IPS DF 19.7 (cell line): ENCODE data around the gene CPNE5.

Experiments used
- DNase-seq: peaks from one replicate; pipeline ENCODE4 v3.0.0-alpha.2; 2013; ENCODE audit warnings: low read depth, low spot score

Gene CPNE5

DNA sequence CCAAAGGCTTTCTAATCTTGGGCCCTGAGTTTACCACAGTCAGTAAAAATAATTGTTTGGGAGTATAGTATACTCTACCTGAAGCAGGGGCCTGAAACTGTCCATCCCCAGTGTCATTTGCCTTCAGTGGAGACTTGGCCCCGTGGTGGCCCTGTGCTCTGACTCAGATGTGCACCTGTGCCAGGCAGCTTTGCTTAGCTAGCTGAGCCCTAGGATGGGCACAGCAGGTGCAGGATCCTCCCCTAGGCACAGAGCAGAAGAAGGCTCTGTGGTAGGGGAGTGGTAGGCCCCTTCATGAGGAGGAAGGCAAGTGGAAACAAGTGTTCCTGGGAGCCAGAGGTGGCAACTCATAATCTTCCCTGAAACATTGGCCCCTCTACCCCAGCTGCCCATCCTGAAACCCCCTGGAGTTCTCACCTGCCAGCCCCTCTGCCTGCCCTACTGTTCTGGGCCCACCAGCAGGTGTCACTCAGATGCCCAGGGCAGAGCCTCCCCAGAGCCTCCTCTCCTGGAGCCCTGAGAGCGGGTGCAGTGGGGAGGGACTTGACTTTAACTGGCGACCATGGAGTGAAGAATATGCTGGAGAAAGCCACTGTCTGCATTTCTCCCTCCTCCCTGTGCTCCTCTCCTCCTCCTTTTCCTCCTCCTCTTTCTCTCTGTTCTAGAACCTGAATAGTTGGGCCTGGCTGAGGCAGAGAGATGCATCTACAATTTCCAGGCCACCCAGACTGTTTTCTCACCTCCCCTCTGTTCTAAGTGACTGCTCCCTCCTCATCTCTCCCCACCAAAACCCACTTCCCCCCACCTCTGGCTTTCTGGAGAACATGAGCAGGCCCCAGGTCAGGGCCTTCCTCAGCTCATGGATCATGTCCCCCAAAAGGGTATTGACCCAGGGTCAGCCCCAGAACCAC lies 2.9 kb downstream of the CPNE5 start:
- DNase-seq = no peak

DNA sequence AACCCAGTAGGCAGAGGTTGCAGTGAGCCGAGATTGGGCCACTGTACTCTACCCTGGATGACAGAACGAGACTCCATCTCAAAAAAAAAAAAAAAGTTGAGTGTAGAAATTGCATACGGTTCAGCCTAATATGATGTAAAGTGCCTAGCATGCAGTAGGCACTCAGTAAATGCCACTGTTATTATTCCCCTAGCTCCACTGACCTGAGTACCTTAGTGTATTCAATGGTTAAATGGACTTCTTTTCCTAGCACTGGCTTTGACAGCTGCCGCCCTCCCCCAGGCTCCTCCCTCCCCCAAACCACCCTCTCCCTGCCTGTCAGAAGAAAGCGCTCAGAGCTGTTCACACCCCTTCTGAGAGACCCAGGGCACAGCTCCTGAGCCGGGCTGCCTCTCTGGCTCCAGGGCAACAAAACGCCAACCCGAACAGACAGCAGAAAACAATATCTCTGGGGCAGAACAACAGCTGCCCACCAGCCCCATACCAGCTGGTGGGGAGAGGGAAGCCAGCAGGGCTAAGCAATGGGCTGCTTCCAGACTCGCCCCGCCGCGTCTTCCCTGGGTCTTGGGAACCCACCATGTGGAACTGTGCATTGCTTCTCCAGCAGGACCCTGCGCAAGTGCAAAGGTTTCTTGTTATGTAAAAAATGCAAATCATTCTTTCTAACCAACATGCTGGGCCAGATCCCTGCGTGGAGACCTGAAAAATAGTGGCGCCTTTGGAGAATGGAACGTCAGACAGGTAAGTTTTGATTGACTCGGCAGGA lies 4.5 kb downstream of the CPNE5 start:
- DNase-seq = no peak

DNA sequence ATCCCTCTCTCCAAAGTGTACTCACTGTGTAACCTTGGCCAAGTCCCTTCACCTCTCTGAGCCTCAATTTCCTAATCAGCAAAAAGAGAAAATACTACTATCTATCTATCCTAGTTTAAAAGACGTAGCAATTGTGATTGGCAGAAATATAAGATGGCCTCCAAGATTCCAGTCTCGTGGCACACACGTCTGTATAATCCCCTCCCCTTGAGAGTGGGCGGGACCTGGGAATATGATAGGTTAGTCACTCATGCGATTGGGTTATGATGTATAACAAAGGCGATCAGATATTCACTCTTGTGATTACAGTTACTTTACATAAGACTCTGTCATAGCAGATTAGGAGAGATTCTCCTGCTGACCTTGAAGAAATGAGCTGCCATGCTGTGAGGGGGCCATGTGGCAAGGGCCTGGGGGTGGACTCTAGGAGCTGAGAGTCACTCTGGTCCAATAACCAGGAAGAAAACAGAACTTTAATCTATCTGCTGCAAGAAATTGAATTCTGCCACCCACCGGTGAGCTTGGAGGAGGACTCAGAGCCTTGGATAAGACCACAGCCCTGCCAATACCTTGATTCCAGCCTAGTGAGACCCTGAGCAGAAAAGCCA lies 6.0 kb downstream of the CPNE5 start:
- no peak for DNase-seq

DNA sequence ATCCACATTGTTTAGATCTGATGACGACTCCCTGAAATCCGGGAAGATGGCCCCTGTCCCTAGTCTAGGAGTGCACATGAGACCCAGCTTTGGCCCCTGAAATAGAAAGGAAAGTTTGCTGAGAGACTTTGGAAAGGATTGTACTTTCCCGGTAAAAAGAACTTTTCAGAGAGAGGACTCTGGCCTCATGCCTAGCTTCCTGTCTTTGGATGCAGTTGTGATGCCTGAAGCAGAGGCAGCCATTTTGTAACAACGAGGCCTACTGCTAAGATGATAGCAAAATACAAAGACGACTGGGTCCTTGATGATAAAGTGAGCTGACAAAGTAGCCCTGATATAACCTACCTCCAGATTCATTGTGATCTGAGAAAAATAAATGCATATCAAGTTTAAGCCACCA lies 6.9 kb downstream of the CPNE5 start:
- no peak for DNase-seq

DNA sequence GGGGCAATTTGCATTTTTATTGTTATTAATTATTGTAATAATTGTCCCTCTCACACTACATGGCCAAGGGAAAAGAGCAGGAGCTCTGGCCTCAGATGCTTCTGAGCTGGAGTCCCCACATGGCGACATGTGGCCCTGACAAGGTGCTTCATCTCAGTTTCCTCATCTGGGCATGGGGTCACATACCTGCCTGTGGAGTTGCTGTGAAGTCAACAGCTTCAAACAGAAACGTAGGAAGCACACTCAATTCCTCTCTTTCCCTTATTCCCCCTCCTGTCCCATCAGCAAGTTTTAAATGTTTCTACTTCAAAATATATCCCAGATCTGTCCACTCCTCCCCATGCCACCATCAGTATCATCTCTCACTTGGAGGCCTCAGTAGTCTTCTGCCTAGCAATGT lies 8.7 kb downstream of the CPNE5 start:
- DNase-seq = no peak

DNA sequence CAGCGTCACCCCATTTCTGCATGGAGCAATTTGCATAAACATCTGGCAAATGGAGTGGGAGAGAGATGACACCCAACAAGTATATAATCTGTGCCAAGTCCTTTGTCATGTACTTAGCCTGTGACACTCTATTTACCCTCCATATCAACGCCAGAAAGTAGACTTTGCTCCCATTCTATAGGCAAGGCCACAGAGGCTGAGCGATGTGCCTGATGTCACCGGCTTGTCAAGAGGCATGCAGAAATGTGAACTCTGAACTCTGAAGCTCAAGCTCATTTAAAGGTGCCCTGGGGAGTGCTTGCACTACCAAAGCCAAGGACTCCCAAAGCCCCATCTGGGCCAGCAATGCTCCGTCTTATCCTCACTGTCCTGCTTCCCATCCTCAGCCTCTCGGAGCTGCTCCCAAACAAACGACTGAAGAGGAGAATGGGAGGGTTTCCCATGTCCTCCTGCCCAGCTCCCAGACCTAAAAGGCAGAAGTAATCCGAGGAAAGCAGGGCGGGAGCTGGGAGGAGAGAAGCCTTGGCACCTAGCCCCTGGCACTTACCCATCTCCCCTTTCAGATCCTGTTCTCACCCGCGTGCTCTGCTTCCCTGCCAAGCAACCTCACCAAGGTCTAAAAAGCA lies 9.2 kb downstream of the CPNE5 start:
- DNase-seq = no peak

DNA sequence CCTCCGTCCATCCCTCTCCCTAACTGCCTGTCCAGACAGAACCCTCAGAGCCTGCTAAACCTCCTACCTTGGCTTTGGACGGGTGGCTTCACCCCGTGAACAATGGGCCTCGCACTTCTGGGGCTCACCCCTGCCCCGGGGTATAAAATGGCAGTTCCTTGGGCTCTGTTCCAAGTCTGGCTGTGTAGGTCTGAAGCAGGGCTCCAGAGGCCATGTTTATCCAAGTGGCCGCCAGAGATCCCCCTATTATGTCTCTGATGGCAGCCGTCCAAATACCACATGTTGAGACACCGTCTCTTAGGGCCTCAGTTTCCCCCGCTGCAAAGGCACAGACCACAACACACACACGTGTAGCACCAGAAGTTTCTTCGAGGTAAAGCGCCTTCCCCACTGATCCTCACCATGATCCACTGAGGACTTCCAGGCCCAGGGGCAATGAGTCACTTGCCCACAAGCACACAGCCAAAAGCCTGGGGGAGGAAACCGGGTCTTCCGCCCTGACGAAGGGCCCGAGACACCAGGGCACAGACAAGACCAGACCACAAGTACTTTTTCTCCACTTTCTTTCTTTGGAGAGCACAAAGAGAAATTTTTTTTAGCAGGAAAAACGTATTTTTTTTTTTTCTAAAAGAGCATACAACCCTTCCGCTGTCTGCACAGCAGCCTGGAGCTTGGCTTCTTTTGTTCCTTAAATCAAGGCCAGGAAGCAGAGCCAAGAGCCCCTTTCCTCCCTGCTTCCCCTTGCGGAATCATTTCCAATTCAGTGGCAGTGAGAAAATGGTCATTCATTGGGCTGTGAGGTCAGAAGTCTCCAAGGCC lies 11.8 kb downstream of the CPNE5 start:
- DNase-seq = no peak

DNA sequence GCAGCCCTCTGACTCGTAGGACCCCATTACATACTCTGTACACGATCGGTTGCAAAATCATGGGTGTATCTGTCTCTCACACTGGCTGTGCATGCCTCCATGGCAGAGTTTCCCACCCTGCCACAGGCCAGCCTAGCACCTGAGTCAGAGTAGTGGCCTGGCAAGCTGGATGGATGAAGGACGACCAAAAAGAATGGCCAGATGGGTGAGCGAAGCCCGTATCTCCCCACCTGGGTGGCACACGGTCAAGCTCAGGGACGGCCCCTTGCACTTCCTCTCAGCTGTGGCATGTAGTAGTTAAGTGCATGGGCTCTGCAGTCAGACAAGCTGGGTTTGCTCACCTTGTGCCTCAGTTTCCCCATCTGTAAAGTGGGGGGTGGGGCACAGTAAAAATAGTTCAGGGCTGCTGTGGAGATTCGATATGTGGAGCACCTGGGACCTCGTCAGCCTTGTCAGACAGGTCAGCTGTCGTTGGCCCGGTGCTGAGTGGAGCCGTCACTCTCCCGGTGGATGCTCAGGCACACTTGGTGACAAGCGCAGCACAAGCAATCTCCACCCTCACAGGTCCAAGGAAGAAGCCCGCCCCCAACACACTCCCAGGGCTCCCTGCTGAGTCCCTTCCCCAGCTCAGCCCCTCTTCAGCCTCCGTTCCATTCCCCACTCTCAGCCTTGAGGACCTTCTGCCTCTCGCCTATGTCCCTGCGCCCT lies 12.6 kb downstream of the CPNE5 start:
- DNase-seq = no peak

DNA sequence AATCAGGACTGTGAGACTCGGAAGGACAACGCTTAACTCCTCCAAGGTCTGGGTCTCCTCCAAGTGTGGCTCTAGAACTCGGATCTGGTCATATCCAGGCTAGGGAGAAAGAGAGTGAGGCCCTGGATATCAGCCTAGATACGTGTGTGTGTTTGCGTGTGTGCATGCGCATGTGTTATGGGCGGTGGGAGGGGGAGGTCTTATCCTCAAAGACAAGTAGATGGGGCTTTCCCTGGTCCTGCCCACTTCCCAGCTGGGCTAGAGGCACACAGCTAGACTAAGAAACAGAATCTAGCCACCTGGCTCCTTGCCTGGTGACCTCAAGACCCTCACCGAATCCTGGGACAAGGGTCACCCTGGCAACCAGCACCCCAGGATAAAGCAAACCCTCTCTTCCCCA lies 13.2 kb downstream of the CPNE5 start:
- DNase-seq = no peak

DNA sequence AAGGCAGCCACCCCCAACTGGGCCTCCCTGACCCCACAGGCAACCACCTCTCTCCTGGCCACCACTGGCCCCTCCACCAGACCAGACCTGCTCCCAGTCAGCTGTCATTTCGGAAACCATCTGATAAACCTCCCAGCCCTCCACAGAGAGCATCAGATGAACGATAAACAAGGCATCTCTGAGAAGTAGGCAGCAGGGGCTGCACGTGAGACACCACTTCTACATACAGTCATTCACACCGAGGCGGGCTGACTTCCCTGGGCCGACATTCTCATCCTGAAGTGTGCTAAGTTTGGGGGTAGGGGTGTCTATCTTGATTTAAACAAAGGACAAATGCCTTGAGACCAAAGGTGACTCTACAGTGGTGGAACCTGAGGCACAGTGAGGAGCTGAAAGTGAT lies 13.8 kb downstream of the CPNE5 start:
- DNase-seq = no peak

DNA sequence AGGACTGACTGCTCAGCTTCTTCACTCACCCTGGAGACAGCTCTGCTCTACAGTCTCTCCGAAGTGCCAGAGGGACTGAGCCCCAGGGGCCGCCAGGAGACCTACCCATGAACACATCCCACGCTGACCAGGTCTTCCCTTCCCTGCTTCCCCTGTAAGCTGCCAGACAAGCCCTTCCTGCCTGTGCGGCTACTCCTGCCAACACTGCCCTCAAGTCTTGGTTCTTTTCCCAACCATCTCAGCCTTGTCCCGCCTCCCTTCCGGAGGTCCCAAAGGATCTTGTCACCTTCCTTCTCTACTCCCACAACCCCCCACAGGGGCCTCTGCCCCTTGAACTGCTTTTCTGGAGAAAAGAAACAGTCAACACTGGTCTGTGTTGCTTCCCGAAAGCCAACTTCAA lies 15.0 kb downstream of the CPNE5 start:
- DNase-seq = no peak

DNA sequence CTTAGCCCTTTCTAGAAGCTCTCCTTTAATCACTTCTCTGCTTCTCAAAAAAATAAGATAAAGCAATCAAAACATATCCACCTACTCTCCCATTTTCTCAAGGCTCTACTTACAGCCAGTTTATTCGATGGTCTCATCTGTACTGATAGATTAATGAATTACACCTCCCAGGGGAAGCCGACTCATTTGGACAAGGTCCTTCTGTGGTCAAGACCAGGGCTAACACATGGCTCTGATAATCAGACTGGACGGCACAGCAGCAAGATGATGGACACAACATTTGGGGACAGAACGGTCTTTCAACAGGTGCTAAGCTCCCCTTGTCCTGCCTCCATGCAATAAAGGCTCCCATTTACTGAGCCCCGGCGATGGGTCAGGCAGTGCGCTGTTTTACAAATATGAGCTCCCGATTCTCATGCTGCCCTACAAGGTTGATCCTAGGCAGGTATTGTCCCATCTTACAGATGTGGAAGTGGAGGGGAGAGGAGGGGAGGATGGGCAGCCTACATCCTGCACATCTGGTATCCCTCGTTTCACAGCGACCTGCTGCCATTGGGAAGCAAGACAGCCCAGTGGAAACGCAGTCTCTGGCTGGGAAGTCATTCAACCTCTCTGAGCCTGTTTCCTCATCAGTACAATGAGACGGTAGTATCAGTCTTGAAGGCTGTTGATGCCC lies 15.7 kb downstream of the CPNE5 start:
- DNase-seq = no peak

DNA sequence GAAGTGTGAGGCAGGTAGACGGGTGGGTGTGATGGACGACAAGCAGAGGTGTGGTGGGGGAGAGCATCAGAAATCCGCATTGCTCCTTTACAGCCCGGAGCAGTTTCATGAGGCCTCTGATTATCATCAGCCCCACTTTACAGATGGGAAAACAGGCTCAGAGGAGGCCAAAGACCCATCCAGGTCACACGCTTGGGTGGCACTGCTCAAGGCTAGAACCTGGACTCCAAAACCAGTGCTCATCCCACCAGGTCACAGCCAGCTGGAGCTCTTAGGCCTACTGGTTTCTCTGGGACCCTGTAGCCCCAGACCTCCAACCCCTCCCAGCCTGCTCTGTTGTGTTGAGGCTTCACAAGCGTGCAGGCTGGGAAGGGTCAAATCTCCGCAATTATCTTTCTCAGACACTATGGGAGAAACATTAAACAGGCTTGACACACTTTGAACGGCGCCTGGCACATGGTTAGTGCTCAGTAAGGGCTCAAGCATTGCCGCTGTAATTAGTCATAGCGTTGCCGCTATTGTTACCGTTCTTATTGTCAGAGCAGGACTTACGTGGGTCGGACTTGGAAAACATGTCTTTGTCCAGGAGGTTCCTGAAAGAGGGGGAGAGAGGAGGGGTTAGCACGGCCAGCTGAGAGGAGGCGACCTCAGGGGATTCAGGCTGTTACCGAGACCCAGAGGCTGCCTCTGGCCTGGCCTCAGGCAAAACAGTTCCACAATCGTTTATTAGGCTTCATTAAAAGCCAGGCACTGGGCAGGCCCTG lies 16.6 kb downstream of the CPNE5 start:
- no peak for DNase-seq

DNA sequence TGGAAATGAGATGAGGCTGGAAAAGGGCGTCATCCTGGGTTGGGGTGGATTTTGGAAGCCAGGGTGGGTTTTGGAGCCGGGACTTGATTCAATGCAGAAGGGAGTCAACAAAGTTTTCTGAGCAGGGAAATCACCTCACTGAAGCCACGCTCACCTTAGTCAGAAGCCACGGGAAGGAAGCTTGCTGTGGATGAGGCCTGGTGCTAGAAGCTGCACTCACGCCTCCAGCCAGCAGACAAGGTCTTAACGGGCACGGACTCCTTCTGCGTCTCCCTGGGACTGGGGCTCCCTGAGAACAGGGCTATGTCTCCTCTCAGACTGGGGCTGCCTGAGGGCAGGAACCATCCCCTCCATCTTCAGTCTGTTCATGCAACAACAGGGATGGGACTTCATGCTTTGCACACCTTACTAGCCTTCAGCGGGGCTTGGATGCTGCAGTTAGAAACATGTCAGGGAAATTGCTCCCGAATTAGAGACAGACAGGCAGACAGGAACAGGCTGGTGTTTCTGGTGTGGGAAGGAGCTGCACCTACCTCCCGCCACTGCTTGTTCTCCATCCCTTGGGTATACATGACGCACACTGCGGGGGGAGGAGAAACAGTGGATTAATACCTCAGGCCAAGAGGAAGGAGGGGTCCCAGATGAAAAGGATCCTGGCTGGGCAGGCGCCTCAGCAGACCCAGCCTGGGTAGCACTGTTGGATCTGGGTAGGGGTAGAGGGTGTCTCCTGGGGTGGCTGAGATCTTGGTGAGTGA lies 17.5 kb downstream of the CPNE5 start:
- DNase-seq = no peak

DNA sequence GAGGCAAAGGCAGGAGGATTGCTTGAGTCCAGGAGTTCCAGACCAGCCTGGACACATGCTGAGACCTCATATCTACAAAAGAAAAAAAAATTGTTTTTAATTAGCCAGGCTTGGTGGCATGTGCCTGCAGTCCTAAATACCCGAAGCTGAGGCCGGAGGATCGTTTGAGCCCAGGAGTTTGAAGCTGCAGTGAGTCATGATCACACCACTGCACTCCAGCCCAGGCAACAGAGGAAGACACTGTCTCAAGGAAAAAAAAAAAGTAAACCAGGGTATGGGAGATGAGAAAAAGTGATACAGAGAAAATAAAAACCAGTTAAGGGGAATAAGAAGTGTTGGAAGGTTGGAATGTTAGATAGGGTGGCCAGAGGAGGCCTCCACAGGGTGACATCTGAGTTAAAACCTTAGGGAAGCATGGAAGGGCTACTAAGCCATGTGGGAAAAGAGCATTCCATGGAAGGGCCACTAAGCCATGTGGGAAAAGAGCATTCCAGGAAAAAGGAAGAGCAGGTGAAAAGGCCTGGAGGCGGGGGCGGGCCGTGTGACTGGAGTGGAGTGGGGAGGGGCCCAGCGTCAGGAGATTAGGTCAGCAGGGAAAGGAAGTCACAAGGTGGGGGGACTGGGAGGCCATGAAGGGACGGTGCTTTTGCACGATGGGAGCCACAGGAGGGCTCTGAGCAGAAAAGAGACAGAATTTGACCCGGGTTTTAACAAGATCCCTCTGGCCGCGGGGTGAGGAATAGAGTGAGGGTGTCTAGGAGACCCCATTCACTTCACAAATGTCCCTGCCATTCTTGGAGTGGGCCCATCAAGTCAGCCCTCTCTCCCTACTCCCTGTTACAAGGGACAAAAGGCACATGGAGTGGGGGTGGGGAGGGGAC lies 18.3 kb downstream of the CPNE5 start:
- no peak for DNase-seq

DNA sequence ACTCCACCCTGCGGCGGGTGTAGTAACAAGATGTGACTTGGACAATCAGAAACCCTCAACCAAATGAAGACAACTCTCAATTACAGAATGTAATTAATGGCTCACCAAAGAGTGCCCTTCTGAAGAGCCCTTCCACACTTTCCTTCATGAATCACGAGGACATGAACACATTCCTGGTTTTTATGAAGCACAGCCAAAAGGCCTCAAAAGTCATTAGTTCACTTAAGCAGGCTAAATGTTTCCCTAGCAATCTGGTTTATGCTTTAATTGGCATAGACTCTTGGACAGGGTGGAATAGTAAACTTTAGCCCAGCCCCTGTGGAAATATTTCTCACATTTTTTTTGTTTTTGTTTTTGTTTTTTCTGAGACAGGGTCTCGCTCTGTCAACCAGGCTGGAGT lies 20.5 kb downstream of the CPNE5 start:
- DNase-seq = no peak

DNA sequence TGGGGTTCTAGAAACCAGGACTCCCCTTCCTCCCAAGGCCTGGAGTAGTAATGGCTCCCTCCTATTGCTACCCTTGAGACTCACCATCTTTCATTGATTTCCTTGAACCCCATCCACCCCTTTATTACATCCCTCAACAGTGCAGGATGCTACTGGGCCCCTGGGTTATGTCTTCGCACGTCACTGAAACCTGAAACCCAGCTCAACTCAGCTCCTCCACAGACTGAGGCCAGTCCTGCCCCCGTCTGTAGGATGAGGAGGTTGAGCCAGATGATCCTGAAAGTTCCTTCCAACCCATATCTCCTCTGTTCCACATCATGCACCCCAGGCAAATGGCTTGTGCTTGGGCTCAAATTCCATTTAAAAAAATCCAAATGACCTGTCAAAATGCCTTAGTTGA lies 21.4 kb downstream of the CPNE5 start:
- no peak for DNase-seq
